SK-N-SH (cell line): ENCODE data around the gene DENND1C. TPM values are rescaled to one million over a fixed set of nuclear protein-coding genes. Genes with fewer than 3 reads are reported as not detected.

Experiments
- CTCF ChIA-PET: fragments of 300-600, 350-600 bp; formaldehyde crosslinking; extraction: SDS; loops from one replicate; lab custom pipeline; 2021; lab: Yijun Ruan, JAX
- POLR2A ChIA-PET: fragments of 350-600 bp; sonication (Branson Sonifier 250); formaldehyde crosslinking; extraction: SDS; loops from one replicate; lab custom pipeline; 2020; ENCODE audit warnings: antibody characterized with exemption, inconsistent platforms; lab: Yijun Ruan, JAX
- DNase-seq: peaks from one replicate; pipeline ENCODE4 v3.0.0; 2012
- H2AFZ ChIP-seq: fragments of 200-600 bp; sonication (generic); 2 replicates; pipeline ENCODE4 v1.8.1; 2016; ENCODE audit warnings: antibody characterized with exemption, mild to moderate bottlenecking, low read depth
- H3F3A ChIP-seq: fragments of 200-600 bp; sonication (generic); replicated peaks from 2 replicates; pipeline ENCODE3; 2016; ENCODE audit warnings: antibody characterized with exemption, mild to moderate bottlenecking; ENCODE audit not compliant: insufficient read depth
- H3K27ac ChIP-seq, 2 experiments: fragments of 200-500 bp in 1 of 2; fragments of 200-600 bp in 1 of 2; sonication (Bioruptor generic) in 1 of 2; sonication (generic), shearing (Covaris generic) in 1 of 2; 2 replicates each; pipeline versions ENCODE4 v1.5.1 to v1.6.1; 2014 to 2016; ENCODE audit warnings: low read depth in 2 of 2, inconsistent platforms in 1 of 2, low read length in 1 of 2, mild to moderate bottlenecking in 1 of 2, mixed read lengths in 1 of 2
- H3K27me3 ChIP-seq: fragments of 200-600 bp; sonication (generic), shearing (Covaris generic); 2 replicates; pipeline ENCODE4 v1.6.1; 2016; ENCODE audit warnings: mixed run types; ENCODE audit not compliant: insufficient read depth
- H3K36me3 ChIP-seq, 2 experiments: fragments of 200-500 bp in 1 of 2; fragments of 200-600 bp in 1 of 2; sonication (Bioruptor generic) in 1 of 2; sonication (generic) in 1 of 2; replicated peaks in 1 of 2; 2 replicates each; pipeline versions ENCODE3 to v1.5.1; 2014 to 2016; ENCODE audit warnings: low read length in 1 of 2, mild to moderate bottlenecking in 1 of 2; ENCODE audit not compliant: insufficient read depth in 2 of 2, control insufficient read depth in 1 of 2
- H3K4me1 ChIP-seq, 2 experiments: fragments of 200-500 bp in 1 of 2; fragments of 200-600 bp in 1 of 2; sonication (Bioruptor generic) in 1 of 2; sonication (generic), shearing (Covaris generic) in 1 of 2; 2 replicates each; pipeline versions ENCODE4 v1.5.1 to v1.6.1; 2014 to 2016; ENCODE audit warnings: low read depth in 1 of 2, low read length in 1 of 2, mixed run types in 1 of 2; ENCODE audit not compliant: insufficient read depth in 2 of 2, control insufficient read depth in 1 of 2
- H3K4me2 ChIP-seq: fragments of 200-600 bp; sonication (generic), shearing (Covaris generic); 2 replicates; pipeline ENCODE4 v1.6.1; 2017; ENCODE audit warnings: mixed run types
- H3K4me3 ChIP-seq, 2 experiments: fragments of 200-500 bp in 1 of 2; fragments of 200-600 bp in 1 of 2; sonication (Bioruptor generic) in 1 of 2; sonication (generic), shearing (Covaris generic) in 1 of 2; 2 replicates each; pipeline versions ENCODE4 v1.5.1 to v1.8.1; 2014 to 2016; ENCODE audit warnings: low read depth in 2 of 2, inconsistent platforms in 1 of 2, low read length in 1 of 2, mild to moderate bottlenecking in 1 of 2, mixed read lengths in 1 of 2, moderate library complexity in 1 of 2
- H3K79me2 ChIP-seq: fragments of 200-600 bp; sonication (generic); 2 replicates; pipeline ENCODE4 v1.8.1; 2017; ENCODE audit warnings: mild to moderate bottlenecking; ENCODE audit not compliant: insufficient read depth
- H3K9ac ChIP-seq: fragments of 200-600 bp; sonication (generic); 2 replicates; pipeline ENCODE4 v1.6.1; 2017; ENCODE audit warnings: mixed run types
- H3K9me2 ChIP-seq: fragments of 200-600 bp; sonication (generic); 2 replicates; pipeline ENCODE4 v1.6.1; 2017; ENCODE audit warnings: mixed run types
- H3K9me3 ChIP-seq: fragments of 200-600 bp; sonication (generic); 2 replicates; pipeline ENCODE4 v1.6.1; 2017; ENCODE audit warnings: mixed run types, mild to moderate bottlenecking, moderate library complexity
- H4K20me1 ChIP-seq: fragments of 200-600 bp; sonication (generic); 2 replicates; pipeline ENCODE4 v1.6.1; 2017; ENCODE audit warnings: mild to moderate bottlenecking, mixed run types; ENCODE audit not compliant: insufficient read depth
- CHD2 ChIP-seq: fragments of 150-350 bp; IDR thresholded peaks from 2 replicates; pipeline ENCODE4 v1.6.1; 2018; ENCODE audit warnings: low read length; ENCODE audit not compliant: partially characterized antibody
- EP300 ChIP-seq, 2 experiments: IDR thresholded peaks; 2 replicates each; pipeline versions ENCODE4 v1.4.0 to v1.6.1; 2012; ENCODE audit warnings: borderline replicate concordance in 1 of 2, low read depth in 1 of 2, low read length in 1 of 2
- FOXJ3 ChIP-seq: sonication (generic); formaldehyde crosslinking; IDR thresholded peaks from 2 replicates; pipeline ENCODE4 v1.5.1; 2020; ENCODE audit warnings: mild to moderate bottlenecking, missing genetic modification reagents
- FOXM1 ChIP-seq: IDR thresholded peaks from 2 replicates; pipeline ENCODE4 v1.4.0; 2012; ENCODE audit warnings: low read depth, mild to moderate bottlenecking
- JUND ChIP-seq: IDR thresholded peaks from 2 replicates; pipeline ENCODE4 v1.4.0; 2012
- MXI1 ChIP-seq: IDR thresholded peaks from 2 replicates; pipeline ENCODE4 v1.6.1; 2012; ENCODE audit warnings: mild to moderate bottlenecking, low read depth, low read length, improper control_type of control experiment
- RCOR1 ChIP-seq: fragments of 150-350 bp; IDR thresholded peaks from 2 replicates; pipeline ENCODE4 v1.6.1; 2017; ENCODE audit warnings: antibody characterized with exemption, low read length
- TCF12 ChIP-seq: IDR thresholded peaks from 2 replicates; pipeline ENCODE4 v1.4.0; 2012
- whole genome bisulfite sequencing: methylation state at CpG from one replicate; pipeline ENCODE4 v1.1.6; 2017; ENCODE audit warnings: low lambda C conversion rate; 5-methylcytosine and 5-hydroxymethylcytosine counted together
- polyA plus RNA-seq, 3 experiments: library from polyadenylated mRNA; depleted of rRNA; stranded (reverse); fragments of >200 nt; gene quantifications; 2 replicates each; pipeline ENCODE4 v1.2.3, GENCODE V29; 2012
- TF ChIP-seq, protein P1 (sequence below): IDR thresholded peaks from 2 replicates; pipeline ENCODE4 v1.4.0; 2012; ENCODE audit warnings: low read depth, borderline replicate concordance
- TF ChIP-seq, protein P2 (sequence below): IDR thresholded peaks from 2 replicates; pipeline ENCODE4 v1.4.0; 2012; ENCODE audit warnings: low read depth

DENND1C gene
- polyA plus RNA-seq, 1 of the 3 experiments (the other 2 are of a cell fraction): 0.05 TPM

DNA sequence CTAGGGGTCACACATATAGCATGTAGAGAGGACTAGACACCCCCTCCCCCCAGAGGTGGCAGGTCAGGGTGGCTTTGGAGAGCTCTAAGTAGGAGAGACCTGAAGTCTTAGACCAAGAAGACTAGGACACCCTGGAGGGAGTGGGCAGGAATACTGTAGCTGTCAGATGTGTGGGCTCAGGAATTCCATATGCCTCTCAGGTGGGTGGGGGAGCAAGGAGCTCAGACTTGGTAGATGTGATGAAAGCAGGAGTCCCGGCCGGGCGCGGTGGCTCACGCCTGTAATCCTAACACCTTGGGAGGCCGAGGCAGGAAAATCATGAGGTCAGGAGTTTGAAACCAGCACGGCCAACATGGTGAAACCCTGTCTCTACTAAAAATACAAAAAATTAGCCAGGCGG is 15.9 kb downstream of the DENND1C start:
- Histone ChIP-seq H2AFZ (no peak overlapping the region), H3K27me3 (peaks cover 46% of the 10 kb centered on the region), H3K4me1 (peaks cover 0 to 2% of the 10 kb centered on the region in 2 experiments; a peak in 1 of 4 replicates), H3K4me3 (no peak overlapping the region), H3K9me3 (no peaks in the 10 kb centered on the region), H3K4me2 (no peak overlapping the region), H3K9ac (no peak overlapping the region), H4K20me1 (no peaks in the 10 kb centered on the region), H3K79me2 (no peaks in the 10 kb centered on the region), H3K9me2 (no peaks in the 10 kb centered on the region), H3K27ac (no peak overlapping the region), H3F3A (no peaks in the 10 kb centered on the region), H3K36me3 (no peaks in the 10 kb centered on the region)
- ChIA-PET POLR2A (no interaction called here), CTCF (interaction anchor here (1.2 kb wide), 1 partner anchor 51 kb away, joined by 4 read pairs; no protein-coding TSS in a partner anchor)
- DNase-seq: no peak
- 44% methylated on average over 5 of the region's 8 CpGs for WGBS
- TF ChIP-seq RCOR1 (no peak), JUND (no peak)

DNA sequence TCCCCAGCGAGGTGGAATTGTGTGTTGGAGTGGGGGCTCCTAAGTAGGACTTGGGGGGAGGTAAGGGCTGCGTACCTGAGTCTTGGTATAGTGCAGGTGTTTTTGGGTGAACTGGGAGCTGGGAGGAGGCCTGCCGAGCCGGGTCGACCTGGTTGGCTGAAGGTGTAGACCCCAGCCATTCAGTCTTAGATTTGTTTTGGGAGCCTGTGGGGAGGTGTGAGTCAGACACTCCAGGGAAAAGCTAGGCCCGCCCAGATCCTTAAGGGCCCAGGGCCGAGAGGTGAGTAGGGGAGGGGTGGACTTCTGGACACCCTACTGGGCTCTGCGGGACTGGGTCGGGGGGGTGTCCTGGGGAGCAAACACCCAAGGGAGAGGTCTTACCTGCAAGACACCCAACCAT is 16.6 kb downstream of the DENND1C start:
- CTCF ChIA-PET: interaction anchor here (1.1 to 1.2 kb wide), 2 partner anchors 52 to 239 kb away, joined by 3 to 4 read pairs; no protein-coding TSS in a partner anchor
- no peaks in the 10 kb centered on the region for H3K79me2 ChIP-seq
- no peaks in the 10 kb centered on the region for H3K9me3 ChIP-seq
- no peaks in the 10 kb centered on the region for H3F3A ChIP-seq
- WGBS: 28% methylated on average over 9 of the region's 9 CpGs
- DNase-seq: no peak
- no peaks in the 10 kb centered on the region for H4K20me1 ChIP-seq
- H3K27ac ChIP-seq: no peak overlapping the region
- no peak overlapping the region for H3K4me3 ChIP-seq
- H3K36me3 ChIP-seq: no peaks in the 10 kb centered on the region
- H3K4me2 ChIP-seq: no peak overlapping the region
- no peaks in the 10 kb centered on the region for H3K9me2 ChIP-seq
- TF ChIP-seq MXI1 (no peak), JUND (no peak), TCF12 (no peak), FOXJ3 (no peak), FOXM1 (no peak), CHD2 (no peak)
- TF ChIP-seq, protein P1, sequence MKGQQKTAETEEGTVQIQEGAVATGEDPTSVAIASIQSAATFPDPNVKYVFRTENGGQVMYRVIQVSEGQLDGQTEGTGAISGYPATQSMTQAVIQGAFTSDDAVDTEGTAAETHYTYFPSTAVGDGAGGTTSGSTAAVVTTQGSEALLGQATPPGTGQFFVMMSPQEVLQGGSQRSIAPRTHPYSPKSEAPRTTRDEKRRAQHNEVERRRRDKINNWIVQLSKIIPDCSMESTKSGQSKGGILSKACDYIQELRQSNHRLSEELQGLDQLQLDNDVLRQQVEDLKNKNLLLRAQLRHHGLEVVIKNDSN: no peak
- TF ChIP-seq, protein P2, sequence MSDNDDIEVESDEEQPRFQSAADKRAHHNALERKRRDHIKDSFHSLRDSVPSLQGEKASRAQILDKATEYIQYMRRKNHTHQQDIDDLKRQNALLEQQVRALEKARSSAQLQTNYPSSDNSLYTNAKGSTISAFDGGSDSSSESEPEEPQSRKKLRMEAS: no peak
- POLR2A ChIA-PET: no interaction called here
- no peak overlapping the region for H2AFZ ChIP-seq
- no peak overlapping the region for H3K9ac ChIP-seq
- H3K27me3 ChIP-seq: peaks cover 46% of the 10 kb centered on the region
- H3K4me1 ChIP-seq: peaks cover 0 to 2% of the 10 kb centered on the region in 2 experiments; a peak in 1 of 4 replicates

DNA sequence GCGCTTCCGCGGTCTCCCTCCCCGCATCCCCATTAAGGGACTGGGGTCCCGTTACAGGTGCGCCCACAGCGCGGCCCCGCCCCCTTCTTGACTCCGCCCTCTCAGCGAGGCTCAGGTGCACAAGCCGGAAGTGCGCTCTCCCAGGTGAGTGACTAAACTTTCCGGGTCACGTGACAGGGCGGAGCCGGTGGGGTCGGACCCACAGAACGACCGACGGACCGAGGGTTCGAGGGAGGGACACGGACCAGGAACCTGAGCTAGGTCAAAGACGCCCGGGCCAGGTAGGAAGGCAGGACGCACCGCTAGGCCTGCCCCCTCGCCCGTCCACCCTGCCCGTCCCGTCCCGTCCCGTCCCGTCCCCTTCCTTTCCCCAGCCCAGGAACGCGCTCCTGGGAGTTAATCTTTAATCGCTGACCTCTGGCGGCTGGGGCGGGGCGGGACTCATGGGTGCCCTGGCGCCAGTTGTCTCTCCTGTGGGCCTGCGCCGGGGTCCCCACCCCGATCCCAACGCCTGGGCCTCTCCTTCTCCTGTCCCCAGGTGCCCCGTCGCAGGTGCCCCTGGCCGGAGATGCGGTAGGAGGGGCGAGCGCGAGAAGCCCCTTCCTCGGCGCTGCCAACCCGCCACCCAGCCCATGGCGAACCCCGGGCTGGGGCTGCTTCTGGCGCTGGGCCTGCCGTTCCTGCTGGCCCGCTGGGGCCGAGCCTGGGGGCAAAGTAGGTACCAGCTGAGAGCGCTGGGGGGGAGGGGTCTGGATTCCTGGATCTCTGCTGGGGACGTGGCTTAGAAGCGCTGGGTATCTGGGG is 17.3 kb downstream of the DENND1C start, which contains the start of gene CRB3:
Gene CRB3 (plus strand): TSS at position 202 of the 804 bp plus-strand sequence. CDS start 431 bp downstream, at position 633.
- CTCF ChIA-PET: interaction anchor here (1.1 to 1.2 kb wide), 2 partner anchors 52 to 239 kb away, joined by 3 to 4 read pairs; no protein-coding TSS in a partner anchor

More for the DNA sequence above, 17.3 kb downstream of the DENND1C start, which contains the start of gene CRB3:
- TF ChIP-seq, protein P1: peak; percentile 43; the same call in 1 of the 2 replicates
- TF ChIP-seq EP300 (IDR thresholded peaks at IDR 0.05; ENCODE audit: borderline replicate concordance in 1 of 2, low read depth in 1 of 2, low read length in 1 of 2) (no peak), FOXM1 (no peak)
- Histone ChIP-seq H2AFZ (no peak within 1 kb of the TSS), H3K4me2 (no peak within 1 kb of the TSS), H3K4me1 (peaks cover 0 to 2% of the 10 kb centered on the region in 2 experiments; a peak in 1 of 4 replicates), H3K9ac (no peak within 1 kb of the TSS), H3K36me3 (no peaks in the 10 kb centered on the region), H3F3A (no peaks in the 10 kb centered on the region), H3K27ac (no peak within 1 kb of the TSS), H4K20me1 (no peaks in the 10 kb centered on the region), H3K9me3 (no peaks in the 10 kb centered on the region), H3K79me2 (no peaks in the 10 kb centered on the region), H3K27me3 (peaks cover 46% of the 10 kb centered on the region), H3K4me3 (no peak within 1 kb of the TSS; a peak in 1 of 4 replicates), H3K9me2 (no peaks in the 10 kb centered on the region)
- POLR2A ChIA-PET: no interaction called here
- DNase-seq: no peak
- 2% methylated on average over 16 of the region's 65 CpGs for WGBS
